Astrocyte of the spinal cord (primary cell): Measurements from ENCODE around the gene GABRG3.

Experiments used
- DNase-seq: peaks from one replicate; pipeline ENCODE4 v3.0.0; 2011; ENCODE audit warnings: low read depth, low spot score
- H3K4me3 ChIP-seq: 2 replicates; pipeline ENCODE4 v1.5.1; 2011; ENCODE audit warnings: low read depth, mild to moderate bottlenecking, low read length, moderate library complexity
- CTCF ChIP-seq: IDR thresholded peaks from 2 replicates; pipeline ENCODE4 v1.5.1; 2012; ENCODE audit warnings: low read depth, mild to moderate bottlenecking, low read length, inconsistent platforms
- in situ Hi-C: cut with HindIII; loops from 2 replicates; pipeline ENCODE4 v1.10.0; 2017; ENCODE audit warnings: low sequenced_read_pairs

The GABRG3 gene

GRCh38 chr15:27486683-27487647 lies 516.0 kb downstream of the GABRG3 start:
- H3K4me3 ChIP-seq = no peak overlapping the region
- in situ Hi-C loops = no loop called here
- no peak for TF ChIP-seq CTCF
- DNase-seq = peak; percentile 30

- in situ Hi-C loops = no loop called here
- no peak for TF ChIP-seq CTCF
- H3K4me3 ChIP-seq = no peak overlapping the region
- DNase-seq = no peak
These were observed 516.9 kb downstream of the GABRG3 start for GRCh38 chr15:27487846-27488245.

- no peak overlapping the region for H3K4me3 ChIP-seq
- no peak for TF ChIP-seq CTCF
- peak; percentile 20 for DNase-seq
- in situ Hi-C loops = no loop called here
These were observed 520.0 kb downstream of the GABRG3 start for GRCh38 chr15:27490867-27491595.

GRCh38 chr15:27491666-27492621 lies 521.0 kb downstream of the GABRG3 start:
- H3K4me3 ChIP-seq = no peak overlapping the region
- no peak for TF ChIP-seq CTCF
- in situ Hi-C loops = no loop called here
- DNase-seq = peak; percentile 89

GRCh38 chr15:27495963-27496459 lies 525.0 kb downstream of the GABRG3 start:
- TF ChIP-seq CTCF = no peak
- in situ Hi-C loops = no loop called here
- H3K4me3 ChIP-seq = no peak overlapping the region
- DNase-seq = no peak

GRCh38 chr15:27498700-27499099 lies 527.7 kb downstream of the GABRG3 start:
- TF ChIP-seq CTCF = no peak
- no peak for DNase-seq
- no peak overlapping the region for H3K4me3 ChIP-seq
- in situ Hi-C loops = no loop called here
